ENCODE results near the gene CCDC13. TPM values are rescaled to one million over a fixed set of nuclear protein-coding genes. Genes with fewer than 3 reads are reported as not detected.

CCDC13 gene
- total and polyA plus RNA-seq, 2 donors (not counting 1 experiment from before 2014, with no cell fraction given): 0.41 to 0.66 TPM

- no peak for TF ChIP-seq EZH2 (IDR thresholded peaks at IDR 0.05; ENCODE audit: low read length, missing control alignments)
- TF ChIP-seq, protein P1, sequence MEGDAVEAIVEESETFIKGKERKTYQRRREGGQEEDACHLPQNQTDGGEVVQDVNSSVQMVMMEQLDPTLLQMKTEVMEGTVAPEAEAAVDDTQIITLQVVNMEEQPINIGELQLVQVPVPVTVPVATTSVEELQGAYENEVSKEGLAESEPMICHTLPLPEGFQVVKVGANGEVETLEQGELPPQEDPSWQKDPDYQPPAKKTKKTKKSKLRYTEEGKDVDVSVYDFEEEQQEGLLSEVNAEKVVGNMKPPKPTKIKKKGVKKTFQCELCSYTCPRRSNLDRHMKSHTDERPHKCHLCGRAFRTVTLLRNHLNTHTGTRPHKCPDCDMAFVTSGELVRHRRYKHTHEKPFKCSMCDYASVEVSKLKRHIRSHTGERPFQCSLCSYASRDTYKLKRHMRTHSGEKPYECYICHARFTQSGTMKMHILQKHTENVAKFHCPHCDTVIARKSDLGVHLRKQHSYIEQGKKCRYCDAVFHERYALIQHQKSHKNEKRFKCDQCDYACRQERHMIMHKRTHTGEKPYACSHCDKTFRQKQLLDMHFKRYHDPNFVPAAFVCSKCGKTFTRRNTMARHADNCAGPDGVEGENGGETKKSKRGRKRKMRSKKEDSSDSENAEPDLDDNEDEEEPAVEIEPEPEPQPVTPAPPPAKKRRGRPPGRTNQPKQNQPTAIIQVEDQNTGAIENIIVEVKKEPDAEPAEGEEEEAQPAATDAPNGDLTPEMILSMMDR (conservative IDR thresholded peaks at IDR 0.05 in 1 of 2, IDR thresholded peaks at IDR 0.05 in 1 of 2; ENCODE audit: low read depth in 1 of 2, low read length in 2 of 2): no peak
Observed at GRCh38 chr3:42743204-42743995, 29.7 kb downstream of the CCDC13 start.

GRCh38 chr3:42742688-42743087 lies 30.4 kb downstream of the CCDC13 start:
- no peak for TF ChIP-seq EZH2 (IDR thresholded peaks at IDR 0.05; ENCODE audit: low read length, missing control alignments)
- TF ChIP-seq, protein P1 (conservative IDR thresholded peaks at IDR 0.05 in 1 of 2, IDR thresholded peaks at IDR 0.05 in 1 of 2; ENCODE audit: low read depth in 1 of 2, low read length in 2 of 2): no peak
- Histone ChIP-seq H3K9me3 (ENCODE audit: control insufficient read depth, insufficient read depth, low read depth, low read length) (no peaks in the 10 kb centered on the region), H2AFZ (ENCODE audit: low read length) (no peak overlapping the region), H3K27ac (ENCODE audit: insufficient read depth, low read length) (no peak overlapping the region), H4K20me1 (ENCODE audit: control insufficient read depth, extremely low read depth, insufficient read depth, low read length) (no peaks in the 10 kb centered on the region), H3K9ac (ENCODE audit: insufficient read depth, low read length) (no peak overlapping the region), H3K79me2 (ENCODE audit: control insufficient read depth, insufficient read depth, low read length) (no peaks in the 10 kb centered on the region), H3K27me3 (ENCODE audit: control insufficient read depth, insufficient read depth, low read length) (peaks cover 10% of the 10 kb centered on the region), H3K36me3 (ENCODE audit: control insufficient read depth, insufficient read depth, low read length) (no peaks in the 10 kb centered on the region), H3K4me1 (ENCODE audit: control insufficient read depth, extremely low read depth, insufficient read depth, low read length) (peaks cover 4% of the 10 kb centered on the region), H3K4me3 (replicated peaks in 1 of 4; ENCODE audit: control extremely low read depth in 1 of 4, insufficient read depth in 1 of 4, low read depth in 3 of 4, low read length in 4 of 4) (no peak overlapping the region), H3K4me2 (ENCODE audit: extremely low read depth, insufficient read depth, low read length) (no peak overlapping the region)
- DNase-seq (ENCODE audit: low read depth in 2 of 2): no peak

More at GRCh38 chr3:42743204-42743995, 29.7 kb downstream of the CCDC13 start:
- Histone ChIP-seq H4K20me1 (ENCODE audit: control insufficient read depth, extremely low read depth, insufficient read depth, low read length) (no peaks in the 10 kb centered on the region), H3K9ac (ENCODE audit: insufficient read depth, low read length) (no peak overlapping the region), H3K27me3 (ENCODE audit: control insufficient read depth, insufficient read depth, low read length) (peaks cover 10% of the 10 kb centered on the region), H3K9me3 (ENCODE audit: control insufficient read depth, insufficient read depth, low read depth, low read length) (no peaks in the 10 kb centered on the region), H2AFZ (ENCODE audit: low read length) (no peak overlapping the region), H3K36me3 (ENCODE audit: control insufficient read depth, insufficient read depth, low read length) (no peaks in the 10 kb centered on the region), H3K4me2 (ENCODE audit: extremely low read depth, insufficient read depth, low read length) (no peak overlapping the region), H3K27ac (ENCODE audit: insufficient read depth, low read length) (no peak overlapping the region), H3K79me2 (ENCODE audit: control insufficient read depth, insufficient read depth, low read length) (no peaks in the 10 kb centered on the region), H3K4me1 (ENCODE audit: control insufficient read depth, extremely low read depth, insufficient read depth, low read length) (peaks cover 4% of the 10 kb centered on the region), H3K4me3 (replicated peaks in 1 of 4; ENCODE audit: control extremely low read depth in 1 of 4, insufficient read depth in 1 of 4, low read depth in 3 of 4, low read length in 4 of 4) (no peak overlapping the region)
- DNase-seq (ENCODE audit: low read depth in 2 of 2): no peak

- DNase-seq (ENCODE audit: low read depth in 2 of 2): no peak
- TF ChIP-seq, protein P1 (conservative IDR thresholded peaks at IDR 0.05 in 1 of 2, IDR thresholded peaks at IDR 0.05 in 1 of 2; ENCODE audit: low read depth in 1 of 2, low read length in 2 of 2): no peak
- TF ChIP-seq EZH2 (IDR thresholded peaks at IDR 0.05; ENCODE audit: low read length, missing control alignments): no peak
- no peak overlapping the region for H2AFZ ChIP-seq (ENCODE audit: low read length)
- H3K79me2 ChIP-seq (ENCODE audit: control insufficient read depth, insufficient read depth, low read length): no peaks in the 10 kb centered on the region
- no peak overlapping the region for H3K4me3 ChIP-seq (replicated peaks in 1 of 4; ENCODE audit: control extremely low read depth in 1 of 4, insufficient read depth in 1 of 4, low read depth in 3 of 4, low read length in 4 of 4)
- H3K9ac ChIP-seq (ENCODE audit: insufficient read depth, low read length): no peak overlapping the region
- peaks cover 10% of the 10 kb centered on the region for H3K27me3 ChIP-seq (ENCODE audit: control insufficient read depth, insufficient read depth, low read length)
- no peaks in the 10 kb centered on the region for H3K9me3 ChIP-seq (ENCODE audit: control insufficient read depth, insufficient read depth, low read depth, low read length)
- no peaks in the 10 kb centered on the region for H4K20me1 ChIP-seq (ENCODE audit: control insufficient read depth, extremely low read depth, insufficient read depth, low read length)
- no peak overlapping the region for H3K27ac ChIP-seq (ENCODE audit: insufficient read depth, low read length)
- no peak overlapping the region for H3K4me2 ChIP-seq (ENCODE audit: extremely low read depth, insufficient read depth, low read length)
- no peaks in the 10 kb centered on the region for H3K36me3 ChIP-seq (ENCODE audit: control insufficient read depth, insufficient read depth, low read length)
- H3K4me1 ChIP-seq (ENCODE audit: control insufficient read depth, extremely low read depth, insufficient read depth, low read length): peaks cover 4% of the 10 kb centered on the region
Observed at GRCh38 chr3:42742259-42742658, 30.8 kb downstream of the CCDC13 start.
